GM13976 (cell line): Measurements from ENCODE around the gene LRTM1.

Experiments used
- DNase-seq: peaks from one replicate; pipeline ENCODE4 v3.0.0; 2012; ENCODE audit warnings: low spot score
- CTCF ChIP-seq: IDR thresholded peaks from 2 replicates; pipeline ENCODE4 v1.5.1; 2012; ENCODE audit warnings: borderline replicate concordance, mild to moderate bottlenecking; ENCODE audit not compliant: insufficient read depth; ENCODE audit errors: extremely low read depth, missing control alignments, control extremely low read depth
- in situ Hi-C: fragments of 300-500 bp; cut with MboI; formaldehyde crosslinking; loops from one replicate; pipeline ENCODE4 v1.12.0; 2022; ENCODE audit warnings: low sequenced_read_pairs, mixed read lengths, inconsistent platforms; ENCODE audit not compliant: unreplicated experiment

LRTM1 gene

GRCh38 chr3:54915976-54916375 lies 11.9 kb downstream of the LRTM1 start:
- no peak for TF ChIP-seq CTCF
- in situ Hi-C loops = no loop called here
- DNase-seq = no peak

GRCh38 chr3:54915181-54915580 lies 12.7 kb downstream of the LRTM1 start:
- DNase-seq = no peak
- in situ Hi-C loops = no loop called here
- TF ChIP-seq CTCF = no peak

GRCh38 chr3:54914180-54914579 lies 13.7 kb downstream of the LRTM1 start:
- in situ Hi-C loops = no loop called here
- no peak for DNase-seq
- TF ChIP-seq CTCF = no peak

- in situ Hi-C loops = no loop called here
- no peak for DNase-seq
- no peak for TF ChIP-seq CTCF
Observed at GRCh38 chr3:54909191-54909590, 18.7 kb downstream of the LRTM1 start.

GRCh38 chr3:54906763-54907162 lies 21.1 kb downstream of the LRTM1 start:
- TF ChIP-seq CTCF = no peak

GRCh38 chr3:54905920-54906319 lies 21.9 kb downstream of the LRTM1 start:
- no peak for DNase-seq
- in situ Hi-C loops = no loop called here
- TF ChIP-seq CTCF = no peak

More at GRCh38 chr3:54906763-54907162, 21.1 kb downstream of the LRTM1 start:
- in situ Hi-C loops = no loop called here
- DNase-seq = no peak

- no peak for DNase-seq
- in situ Hi-C loops = no loop called here
- no peak for TF ChIP-seq CTCF
Observed at GRCh38 chr3:54905261-54905888, 22.5 kb downstream of the LRTM1 start.
